Measurements from ENCODE around the gene LONP2. TPM values are rescaled to one million over a fixed set of nuclear protein-coding genes. Genes with fewer than 3 reads are reported as not detected.

LONP2 gene
- total RNA-seq, 2 donors from 2014 or later, result 62.4 to 69.2 TPM

DNA sequence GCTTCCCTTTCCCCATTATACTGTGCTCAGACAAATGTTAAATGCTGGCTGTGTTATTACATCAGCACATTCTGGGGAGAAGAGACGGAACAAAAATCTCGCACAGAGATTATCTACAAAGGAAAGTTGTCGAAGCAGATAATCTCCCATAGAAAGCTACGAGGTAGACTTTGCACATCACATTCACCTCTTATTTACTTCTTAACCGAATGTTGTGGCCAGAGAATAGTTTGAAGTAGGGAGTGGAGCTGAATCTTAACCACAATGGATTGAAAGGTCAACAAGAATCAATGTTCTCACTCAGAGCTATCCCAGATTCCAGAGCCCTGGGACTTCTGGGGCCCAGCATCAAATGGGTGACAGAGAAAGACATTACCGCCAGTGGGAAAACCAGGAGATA lies 28.4 kb upstream of the LONP2 start:
- H3K9me3 ChIP-seq, result no peaks in the 10 kb centered on the region
- H3K36me3 ChIP-seq, result no peaks in the 10 kb centered on the region
- TF ChIP-seq, protein P1, sequence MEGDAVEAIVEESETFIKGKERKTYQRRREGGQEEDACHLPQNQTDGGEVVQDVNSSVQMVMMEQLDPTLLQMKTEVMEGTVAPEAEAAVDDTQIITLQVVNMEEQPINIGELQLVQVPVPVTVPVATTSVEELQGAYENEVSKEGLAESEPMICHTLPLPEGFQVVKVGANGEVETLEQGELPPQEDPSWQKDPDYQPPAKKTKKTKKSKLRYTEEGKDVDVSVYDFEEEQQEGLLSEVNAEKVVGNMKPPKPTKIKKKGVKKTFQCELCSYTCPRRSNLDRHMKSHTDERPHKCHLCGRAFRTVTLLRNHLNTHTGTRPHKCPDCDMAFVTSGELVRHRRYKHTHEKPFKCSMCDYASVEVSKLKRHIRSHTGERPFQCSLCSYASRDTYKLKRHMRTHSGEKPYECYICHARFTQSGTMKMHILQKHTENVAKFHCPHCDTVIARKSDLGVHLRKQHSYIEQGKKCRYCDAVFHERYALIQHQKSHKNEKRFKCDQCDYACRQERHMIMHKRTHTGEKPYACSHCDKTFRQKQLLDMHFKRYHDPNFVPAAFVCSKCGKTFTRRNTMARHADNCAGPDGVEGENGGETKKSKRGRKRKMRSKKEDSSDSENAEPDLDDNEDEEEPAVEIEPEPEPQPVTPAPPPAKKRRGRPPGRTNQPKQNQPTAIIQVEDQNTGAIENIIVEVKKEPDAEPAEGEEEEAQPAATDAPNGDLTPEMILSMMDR (IDR thresholded peaks at IDR 0.05), result no peak
- no peak overlapping the region for H3K4me3 ChIP-seq
- intact Hi-C loops (cut with DNase I), result no loop called here
- H3K27ac ChIP-seq, result no peak overlapping the region
- no peak overlapping the region for H3K9ac ChIP-seq (ENCODE audit: low read depth in 2 of 2, low read length in 2 of 2)
- no peaks in the 10 kb centered on the region for H3K27me3 ChIP-seq
- no peaks in the 10 kb centered on the region for H3K4me1 ChIP-seq
- DNase-seq, result no peak

DNA sequence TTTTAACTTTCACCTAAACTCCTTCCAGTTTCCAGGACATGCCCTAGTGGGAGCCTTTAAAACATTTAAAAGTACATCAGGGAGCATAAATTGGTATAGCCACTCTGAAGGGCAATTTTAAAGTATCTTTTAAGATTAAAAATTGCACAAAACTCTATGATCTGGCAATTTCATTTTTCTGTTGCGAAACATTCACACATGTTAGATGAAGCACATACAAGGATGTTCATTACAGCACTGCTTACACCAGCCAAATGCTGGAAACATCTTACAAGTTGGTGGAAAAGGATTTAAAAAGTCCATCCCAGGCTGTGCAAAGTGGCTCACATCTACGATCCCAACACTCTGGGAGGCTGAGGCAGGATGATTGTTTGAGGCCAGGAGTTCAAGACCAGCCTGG lies 26.4 kb upstream of the LONP2 start:
- H3K9me3 ChIP-seq, result no peaks in the 10 kb centered on the region
- no peak overlapping the region for H3K27ac ChIP-seq
- no peak overlapping the region for H3K9ac ChIP-seq (ENCODE audit: low read depth in 2 of 2, low read length in 2 of 2)
- no peaks in the 10 kb centered on the region for H3K27me3 ChIP-seq
- intact Hi-C loops (cut with DNase I), result no loop called here
- no peak for DNase-seq
- no peaks in the 10 kb centered on the region for H3K4me1 ChIP-seq
- no peaks in the 10 kb centered on the region for H3K36me3 ChIP-seq
- H3K4me3 ChIP-seq, result no peak overlapping the region
- TF ChIP-seq, protein P1 (IDR thresholded peaks at IDR 0.05), result no peak

DNA sequence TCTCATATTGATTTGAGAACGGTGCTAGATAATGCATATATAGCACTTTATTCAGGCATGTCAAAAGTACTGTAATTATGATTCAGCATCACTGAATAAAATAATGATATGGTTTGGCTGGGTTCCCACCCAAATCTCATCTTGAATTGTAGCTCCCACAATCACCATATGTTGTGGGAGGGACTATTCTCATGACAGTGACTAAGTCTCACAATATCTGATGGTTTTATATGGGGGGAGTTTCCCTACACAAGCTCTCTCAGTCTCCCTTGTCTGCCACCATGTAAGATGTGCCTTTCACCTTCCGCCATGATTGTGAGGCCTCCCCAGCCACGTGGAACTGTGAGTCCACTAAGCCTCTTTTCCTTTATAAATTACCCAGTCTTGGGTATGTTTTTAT lies 25.6 kb upstream of the LONP2 start:
- DNase-seq, result no peak
- no peak overlapping the region for H3K9ac ChIP-seq (ENCODE audit: low read depth in 2 of 2, low read length in 2 of 2)
- no peaks in the 10 kb centered on the region for H3K4me1 ChIP-seq
- TF ChIP-seq, protein P1 (IDR thresholded peaks at IDR 0.05), result no peak
- no peak overlapping the region for H3K4me3 ChIP-seq
- no peaks in the 10 kb centered on the region for H3K36me3 ChIP-seq
- H3K9me3 ChIP-seq, result no peaks in the 10 kb centered on the region
- intact Hi-C loops (cut with DNase I), result no loop called here
- no peaks in the 10 kb centered on the region for H3K27me3 ChIP-seq
- no peak overlapping the region for H3K27ac ChIP-seq

DNA sequence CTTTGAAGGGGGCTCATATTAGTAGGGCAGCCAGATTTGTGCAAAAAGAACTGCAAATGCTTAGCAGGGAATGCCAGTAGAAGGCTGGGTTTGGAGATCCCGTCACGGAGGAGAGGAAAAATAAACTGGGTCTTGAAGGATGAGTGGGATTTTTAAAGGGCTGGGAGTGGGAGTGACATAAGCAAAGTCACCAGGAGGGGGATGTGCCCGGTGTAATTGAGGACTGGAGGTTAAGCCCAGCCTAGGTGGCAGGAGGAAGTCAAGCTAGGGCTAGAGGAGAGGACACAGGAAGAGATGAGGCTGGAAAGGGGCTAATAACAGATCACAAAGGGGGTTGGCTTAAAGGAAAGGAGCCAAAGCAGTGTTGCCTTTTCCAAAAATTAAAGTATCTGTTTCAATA lies 23.2 kb upstream of the LONP2 start:
- Histone ChIP-seq H3K27ac (no peak overlapping the region), H3K4me3 (no peak overlapping the region), H3K9ac (ENCODE audit: low read depth in 2 of 2, low read length in 2 of 2) (no peak overlapping the region), H3K27me3 (no peaks in the 10 kb centered on the region), H3K36me3 (no peaks in the 10 kb centered on the region), H3K9me3 (no peaks in the 10 kb centered on the region), H3K4me1 (no peaks in the 10 kb centered on the region)
- TF ChIP-seq, protein P1 (IDR thresholded peaks at IDR 0.05), result no peak
- DNase-seq, result no peak
- intact Hi-C loops (cut with DNase I), result no loop called here

DNA sequence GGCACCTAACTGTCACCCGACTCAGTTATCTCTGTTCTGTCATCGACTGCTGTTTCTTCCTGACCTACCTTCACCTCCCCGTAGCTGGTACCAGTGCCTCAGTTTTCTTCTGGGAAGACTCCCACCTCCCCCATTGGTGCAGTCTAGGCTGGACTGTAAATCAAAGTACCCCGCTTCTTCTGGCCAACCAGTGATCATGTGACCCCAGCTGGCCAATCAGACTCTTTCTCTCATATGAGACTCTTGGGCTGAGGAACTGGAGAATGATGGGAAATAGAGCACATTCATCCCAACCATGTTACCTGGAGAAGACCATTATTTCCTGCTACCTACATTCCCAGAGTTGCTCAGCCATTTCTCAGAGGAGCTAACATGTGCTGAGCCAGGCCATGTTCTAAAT lies 20.6 kb upstream of the LONP2 start:
- no peak for DNase-seq
- Histone ChIP-seq H3K4me1 (no peaks in the 10 kb centered on the region), H3K9me3 (no peaks in the 10 kb centered on the region), H3K4me3 (no peak overlapping the region), H3K9ac (ENCODE audit: low read depth in 2 of 2, low read length in 2 of 2) (no peak overlapping the region), H3K27me3 (no peaks in the 10 kb centered on the region), H3K36me3 (no peaks in the 10 kb centered on the region), H3K27ac (no peak overlapping the region)
- intact Hi-C loops (cut with DNase I), result no loop called here
- TF ChIP-seq, protein P1 (IDR thresholded peaks at IDR 0.05), result no peak

DNA sequence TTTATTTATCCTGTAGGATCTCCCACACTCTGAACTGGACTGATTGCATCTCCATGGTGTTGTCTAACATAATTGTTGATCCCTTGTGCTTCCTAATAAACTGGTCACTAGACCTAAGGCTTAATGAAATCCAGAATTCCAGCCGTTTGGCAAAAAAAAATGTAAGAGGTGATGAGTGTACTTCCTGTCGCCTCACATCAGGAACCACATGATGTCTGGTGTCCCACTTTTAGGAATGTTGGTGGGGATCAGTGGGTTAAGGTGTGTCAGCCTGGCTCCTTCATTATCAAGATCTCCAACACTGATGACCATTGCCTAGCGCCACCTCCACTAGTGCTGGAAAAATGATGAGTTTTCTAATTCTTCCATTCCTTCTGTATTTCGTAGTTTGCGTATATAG lies 18.6 kb upstream of the LONP2 start:
- no peaks in the 10 kb centered on the region for H3K27me3 ChIP-seq
- intact Hi-C loops (cut with DNase I), result no loop called here
- H3K27ac ChIP-seq, result no peak overlapping the region
- no peak for DNase-seq
- H3K4me1 ChIP-seq, result no peaks in the 10 kb centered on the region
- TF ChIP-seq, protein P1 (IDR thresholded peaks at IDR 0.05), result no peak
- H3K9me3 ChIP-seq, result no peaks in the 10 kb centered on the region
- no peak overlapping the region for H3K4me3 ChIP-seq
- no peak overlapping the region for H3K9ac ChIP-seq (ENCODE audit: low read depth in 2 of 2, low read length in 2 of 2)
- H3K36me3 ChIP-seq, result no peaks in the 10 kb centered on the region
